MCF 10A (cell line): ENCODE data around the gene RPL27. TPM values are rescaled to one million over a fixed set of nuclear protein-coding genes. Genes with fewer than 3 reads are reported as not detected.

Experiments used
- BruUV-seq: library from RNA; stranded (reverse); fragments of 400-500 nt; replicated peaks from 2 replicates; lab custom pipeline; 2021; lab: Mats Ljungman, UMichigan
- CTCF ChIA-PET: fragments of 300-600 bp; sonication (Branson Sonifier 250); formaldehyde crosslinking; extraction: SDS; loops from one replicate; lab custom pipeline; 2021; ENCODE audit warnings: antibody characterized with exemption, inconsistent platforms; lab: Yijun Ruan, JAX
- POLR2A ChIA-PET: fragments of 300-600, 350-650 bp; sonication (Branson Sonifier 250); formaldehyde crosslinking; extraction: SDS; loops from one replicate; lab custom pipeline; 2020; ENCODE audit warnings: antibody characterized with exemption, inconsistent platforms; lab: Yijun Ruan, JAX
- DNase-seq: peaks from one replicate; pipeline ENCODE4 v3.0.0-alpha.2; 2018; ENCODE audit not compliant: unreplicated experiment
- H3K27ac Mint-ChIP-seq: one replicate; pipeline ENCODE4 v1.8.0; 2022; ENCODE audit warnings: mild to moderate bottlenecking, low read depth, mixed read lengths; ENCODE audit not compliant: unreplicated experiment
- H3K27me3 Mint-ChIP-seq: one replicate; pipeline ENCODE4 v1.8.0; 2022; ENCODE audit warnings: mixed read lengths; ENCODE audit not compliant: insufficient read depth, unreplicated experiment
- H3K36me3 Mint-ChIP-seq: one replicate; pipeline ENCODE4 v1.8.0; 2022; ENCODE audit warnings: mild to moderate bottlenecking, moderate library complexity, mixed read lengths; ENCODE audit not compliant: insufficient read depth, unreplicated experiment
- H3K4me1 Mint-ChIP-seq: one replicate; pipeline ENCODE4 v1.8.0; 2022; ENCODE audit warnings: mixed read lengths; ENCODE audit not compliant: insufficient read depth, unreplicated experiment
- H3K4me3 Mint-ChIP-seq: one replicate; pipeline ENCODE4 v1.8.0; 2022; ENCODE audit warnings: mild to moderate bottlenecking, moderate library complexity, mixed read lengths; ENCODE audit not compliant: unreplicated experiment
- H3K9me3 Mint-ChIP-seq: one replicate; pipeline ENCODE4 v1.8.0; 2022; ENCODE audit warnings: mixed read lengths; ENCODE audit not compliant: unreplicated experiment
- intact Hi-C: fragments of 100-400 bp; cut with micrococcal nuclease; formaldehyde crosslinking; loops from 2 replicates; pipeline ENCODE4 v1.14.1; 2022
- total RNA-seq: library from RNA; stranded (reverse); gene quantifications from 2 replicates; pipeline ENCODE4 v1.2.3, GENCODE V29; 2022
- TF ChIP-seq, protein P1 (sequence below): fragments of 200-600 bp; IDR thresholded peaks from one replicate; pipeline ENCODE4 v1.8.0; 2022; ENCODE audit warnings: antibody characterized with exemption, mild to moderate bottlenecking; ENCODE audit not compliant: unreplicated experiment

Gene RPL27
- total RNA-seq, 1 experiment from 2014 or later = 1,226 TPM

GRCh38 chr17:43039646-43040045 is 41.4 kb downstream of the RPL27 start:
- no peaks in the 10 kb centered on the region for H3K27me3 Mint-ChIP-seq
- H3K4me3 Mint-ChIP-seq = no peak overlapping the region
- BruUV-seq = no TSS peak
- TF ChIP-seq, protein P1, sequence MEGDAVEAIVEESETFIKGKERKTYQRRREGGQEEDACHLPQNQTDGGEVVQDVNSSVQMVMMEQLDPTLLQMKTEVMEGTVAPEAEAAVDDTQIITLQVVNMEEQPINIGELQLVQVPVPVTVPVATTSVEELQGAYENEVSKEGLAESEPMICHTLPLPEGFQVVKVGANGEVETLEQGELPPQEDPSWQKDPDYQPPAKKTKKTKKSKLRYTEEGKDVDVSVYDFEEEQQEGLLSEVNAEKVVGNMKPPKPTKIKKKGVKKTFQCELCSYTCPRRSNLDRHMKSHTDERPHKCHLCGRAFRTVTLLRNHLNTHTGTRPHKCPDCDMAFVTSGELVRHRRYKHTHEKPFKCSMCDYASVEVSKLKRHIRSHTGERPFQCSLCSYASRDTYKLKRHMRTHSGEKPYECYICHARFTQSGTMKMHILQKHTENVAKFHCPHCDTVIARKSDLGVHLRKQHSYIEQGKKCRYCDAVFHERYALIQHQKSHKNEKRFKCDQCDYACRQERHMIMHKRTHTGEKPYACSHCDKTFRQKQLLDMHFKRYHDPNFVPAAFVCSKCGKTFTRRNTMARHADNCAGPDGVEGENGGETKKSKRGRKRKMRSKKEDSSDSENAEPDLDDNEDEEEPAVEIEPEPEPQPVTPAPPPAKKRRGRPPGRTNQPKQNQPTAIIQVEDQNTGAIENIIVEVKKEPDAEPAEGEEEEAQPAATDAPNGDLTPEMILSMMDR = no peak
- intact Hi-C loops = no loop called here
- H3K4me1 Mint-ChIP-seq = no peaks in the 10 kb centered on the region
- DNase-seq = no peak
- no peak overlapping the region for H3K27ac Mint-ChIP-seq
- ChIA-PET CTCF (no interaction called here), POLR2A (no interaction called here)
- no peaks in the 10 kb centered on the region for H3K36me3 Mint-ChIP-seq
- no peaks in the 10 kb centered on the region for H3K9me3 Mint-ChIP-seq

- POLR2A ChIA-PET = interaction anchor here (1.6 kb wide), 1 partner anchor 16 kb away, joined by 4 read pairs; no protein-coding TSS in a partner anchor
- no TSS peak for BruUV-seq
- H3K27me3 Mint-ChIP-seq = no peaks in the 10 kb centered on the region
- intact Hi-C loops = no loop called here
- DNase-seq = no peak
- CTCF ChIA-PET = no interaction called here
- H3K4me3 Mint-ChIP-seq = no peak overlapping the region
- H3K36me3 Mint-ChIP-seq = no peaks in the 10 kb centered on the region
- no peaks in the 10 kb centered on the region for H3K4me1 Mint-ChIP-seq
- H3K27ac Mint-ChIP-seq = no peak overlapping the region
- no peaks in the 10 kb centered on the region for H3K9me3 Mint-ChIP-seq
- TF ChIP-seq, protein P1 = no peak
Observed at GRCh38 chr17:43040655-43041054, 42.4 kb downstream of the RPL27 start.

DNA sequence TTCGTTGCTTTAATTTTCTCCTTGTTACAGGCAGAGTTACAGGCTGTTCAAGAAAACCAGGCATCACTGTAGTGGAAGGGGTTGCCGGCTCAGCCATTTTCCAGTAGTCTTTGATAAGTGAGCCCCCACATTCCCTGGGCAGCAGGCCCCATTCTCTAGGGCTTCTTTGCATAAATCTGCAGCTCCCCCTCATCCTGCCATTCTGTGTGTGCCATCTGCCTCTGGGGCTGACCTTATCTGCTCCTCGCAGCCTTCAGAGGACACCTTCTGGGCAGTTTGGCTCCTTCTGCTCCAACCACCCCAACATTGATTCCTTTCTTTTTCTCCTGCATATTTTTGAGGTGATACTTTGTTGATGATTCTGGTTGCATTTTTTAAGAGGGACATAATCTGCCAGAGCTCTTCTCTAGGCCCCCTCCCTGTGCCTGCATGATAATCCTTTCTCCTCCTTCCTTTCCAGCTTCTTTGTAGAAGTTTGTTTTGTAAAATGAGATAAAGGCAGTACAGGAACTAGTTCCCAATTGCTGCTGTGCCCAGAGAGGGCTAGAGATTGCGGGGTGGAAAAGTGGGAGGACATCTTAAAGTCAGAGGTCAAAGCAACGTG is 43.9 kb downstream of the RPL27 start:
- H3K4me1 Mint-ChIP-seq = no peaks in the 10 kb centered on the region
- POLR2A ChIA-PET = interaction anchor here (0.6 to 1.6 kb wide), 2 partner anchors 18 to 20 kb away, joined by 3 to 4 read pairs; partner anchors contain the start of gene VAT1
- CTCF ChIA-PET = interaction anchor here (0.8 kb wide), 1 partner anchor 14 kb away, joined by 3 read pairs; no protein-coding TSS in a partner anchor
- no TSS peak for BruUV-seq
- no peak for DNase-seq
- H3K4me3 Mint-ChIP-seq = no peak overlapping the region
- intact Hi-C loops = no loop called here
- TF ChIP-seq, protein P1 = no peak
- H3K9me3 Mint-ChIP-seq = no peaks in the 10 kb centered on the region
- H3K36me3 Mint-ChIP-seq = no peaks in the 10 kb centered on the region
- no peak overlapping the region for H3K27ac Mint-ChIP-seq
- H3K27me3 Mint-ChIP-seq = no peaks in the 10 kb centered on the region

- BruUV-seq = no TSS peak
- CTCF ChIA-PET = no interaction called here
- H3K9me3 Mint-ChIP-seq = no peaks in the 10 kb centered on the region
- TF ChIP-seq, protein P1 = no peak
- H3K27me3 Mint-ChIP-seq = no peaks in the 10 kb centered on the region
- DNase-seq = no peak
- POLR2A ChIA-PET = no interaction called here
- no peak overlapping the region for H3K27ac Mint-ChIP-seq
- H3K36me3 Mint-ChIP-seq = peaks cover 5% of the 10 kb centered on the region
- intact Hi-C loops = no loop called here
- no peak overlapping the region for H3K4me3 Mint-ChIP-seq
- H3K4me1 Mint-ChIP-seq = no peaks in the 10 kb centered on the region
Observed at GRCh38 chr17:43043307-43043706, 45.1 kb downstream of the RPL27 start.
